GM18526 (cell line): Measurements from ENCODE around the gene CAV2.

Experiments used
- POLR2A ChIP-seq: IDR thresholded peaks from 3 replicates; pipeline ENCODE4 v1.6.1; 2011; ENCODE audit not compliant: insufficient read length; ENCODE audit errors: extremely low read depth

The CAV2 gene

GRCh38 chr7:116525913-116526861 is 26.6 kb downstream of the CAV2 start:
- no peak for TF ChIP-seq POLR2A

- TF ChIP-seq POLR2A = no peak
Observed at GRCh38 chr7:116526897-116527296, 27.4 kb downstream of the CAV2 start.

GRCh38 chr7:116527521-116527920 is 28.0 kb downstream of the CAV2 start:
- TF ChIP-seq POLR2A = no peak

GRCh38 chr7:116528008-116528789 is 28.7 kb downstream of the CAV2 start:
- TF ChIP-seq POLR2A = no peak

- TF ChIP-seq POLR2A = no peak
Observed at GRCh38 chr7:116529250-116529649, 29.7 kb downstream of the CAV2 start.

GRCh38 chr7:116530107-116530820 is 30.7 kb downstream of the CAV2 start:
- TF ChIP-seq POLR2A = no peak

- TF ChIP-seq POLR2A = no peak
Observed at GRCh38 chr7:116532102-116532688, 32.7 kb downstream of the CAV2 start.

GRCh38 chr7:116534790-116535189 is 35.3 kb downstream of the CAV2 start:
- TF ChIP-seq POLR2A = no peak

GRCh38 chr7:116535416-116535815 is 35.9 kb downstream of the CAV2 start:
- no peak for TF ChIP-seq POLR2A

- TF ChIP-seq POLR2A = no peak
Observed at GRCh38 chr7:116538138-116538537, 38.6 kb downstream of the CAV2 start.

GRCh38 chr7:116539879-116540278 is 40.3 kb downstream of the CAV2 start:
- no peak for TF ChIP-seq POLR2A

- no peak for TF ChIP-seq POLR2A
Observed at GRCh38 chr7:116540743-116541142, 41.2 kb downstream of the CAV2 start.

GRCh38 chr7:116541951-116542350 is 42.4 kb downstream of the CAV2 start:
- no peak for TF ChIP-seq POLR2A

- TF ChIP-seq POLR2A = no peak
Observed at GRCh38 chr7:116542618-116543017, 43.1 kb downstream of the CAV2 start.

GRCh38 chr7:116543664-116544063 is 44.1 kb downstream of the CAV2 start:
- TF ChIP-seq POLR2A = no peak
